HepG2 (cell line): ENCODE results near the gene TBC1D16. TPM values are rescaled to one million over a fixed set of nuclear protein-coding genes. Genes with fewer than 3 reads are reported as not detected.
A peak's percentile ranks its signal among the peaks of the same experiment; 100 is the strongest.

Experiments
- ATF2 ChIP-seq: sonication (generic); formaldehyde crosslinking; IDR thresholded peaks from 2 replicates; pipeline ENCODE4 v1.4.0; 2020; ENCODE audit warnings: missing genetic modification reagents
- DMAP1 ChIP-seq: IDR thresholded peaks from 2 replicates; pipeline ENCODE4 v1.6.1; 2016
- EP300 ChIP-seq, 3 experiments: sonication (generic) in 1 of 3; formaldehyde crosslinking in 1 of 3; IDR thresholded peaks; 2 replicates each; pipeline versions ENCODE4 v1.5.1 to v1.6.1; 2011 to 2020; ENCODE audit warnings: low read depth in 2 of 3, low read length in 2 of 3, borderline replicate concordance in 1 of 3, improper control_type of control experiment in 1 of 3, mild to moderate bottlenecking in 1 of 3, missing genetic modification reagents in 1 of 3, moderate library complexity in 1 of 3
- HDAC1 ChIP-seq: sonication (generic); formaldehyde crosslinking; IDR thresholded peaks from 2 replicates; pipeline ENCODE4 v1.5.1; 2020; ENCODE audit warnings: mild to moderate bottlenecking, missing genetic modification reagents
- KDM2A ChIP-seq: sonication (generic); formaldehyde crosslinking; IDR thresholded peaks from 2 replicates; pipeline ENCODE4 v1.4.0; 2020; ENCODE audit warnings: low read depth, missing genetic modification reagents, borderline replicate concordance
- NFIC ChIP-seq: IDR thresholded peaks from 2 replicates; pipeline ENCODE4 v1.6.1; 2012; ENCODE audit warnings: mild to moderate bottlenecking, low read length, inconsistent platforms
- ONECUT2 ChIP-seq: sonication (generic); formaldehyde crosslinking; IDR thresholded peaks from 2 replicates; pipeline ENCODE4 v1.4.0; 2020; ENCODE audit warnings: missing genetic modification reagents
- THAP11 ChIP-seq: IDR thresholded peaks from 2 replicates; pipeline ENCODE4 v1.6.1; 2016; ENCODE audit warnings: missing biosample characterization, missing genetic modification reagents
- YEATS4 ChIP-seq: sonication (generic); formaldehyde crosslinking; IDR thresholded peaks from 2 replicates; pipeline ENCODE4 v1.4.0; 2020; ENCODE audit warnings: missing genetic modification reagents, borderline replicate concordance
- ZNF263 ChIP-seq: sonication (generic); formaldehyde crosslinking; IDR thresholded peaks from 2 replicates; pipeline ENCODE4 v1.4.0; 2020; ENCODE audit warnings: missing genetic modification reagents
- ZNF296 ChIP-seq: sonication (generic); formaldehyde crosslinking; conservative IDR thresholded peaks from 2 replicates; pipeline ENCODE4 v1.5.0; 2020; ENCODE audit warnings: mild to moderate bottlenecking, missing genetic modification reagents
- ZNF337 ChIP-seq: sonication (generic); formaldehyde crosslinking; IDR thresholded peaks from 2 replicates; pipeline ENCODE4 v1.5.1; 2020; ENCODE audit warnings: missing genetic modification reagents, low read depth, mild to moderate bottlenecking, borderline replicate concordance
- ZNF451 ChIP-seq: sonication (generic); formaldehyde crosslinking; IDR thresholded peaks from 2 replicates; pipeline ENCODE4 v1.5.0; 2020; ENCODE audit warnings: mild to moderate bottlenecking, missing genetic modification reagents
- ZNF543 ChIP-seq: sonication (generic); formaldehyde crosslinking; IDR thresholded peaks from 2 replicates; pipeline ENCODE4 v1.4.0; 2020; ENCODE audit warnings: mild to moderate bottlenecking, missing genetic modification reagents
- ZNF570 ChIP-seq: sonication (generic); formaldehyde crosslinking; IDR thresholded peaks from 2 replicates; pipeline ENCODE4 v1.4.0; 2020; ENCODE audit warnings: mild to moderate bottlenecking, missing genetic modification reagents, borderline replicate concordance
- ZNF713 ChIP-seq: sonication (generic); formaldehyde crosslinking; IDR thresholded peaks from 2 replicates; pipeline ENCODE4 v1.4.0; 2020; ENCODE audit warnings: mild to moderate bottlenecking, missing genetic modification reagents
- ZNF780A ChIP-seq: sonication (generic); formaldehyde crosslinking; IDR thresholded peaks from 2 replicates; pipeline ENCODE4 v1.8.0; 2022; ENCODE audit warnings: mild to moderate bottlenecking, missing genetic modification reagents, moderate library complexity
- ZNF883 ChIP-seq: sonication (generic); formaldehyde crosslinking; IDR thresholded peaks from 2 replicates; pipeline ENCODE4 v1.5.1; 2020; ENCODE audit warnings: mild to moderate bottlenecking, missing genetic modification reagents; ENCODE audit errors: not compliant biosample characterization
- polyA plus RNA-seq, 8 experiments: library from polyadenylated mRNA; depleted of rRNA in 3 of 8; stranded (reverse) in 7 of 8; unstranded in 1 of 8; fragments of >200 nt; fragmentation: Illumina TruSeq in 4 of 8; extraction: Trizol in 4 of 8; gene quantifications; 2 replicates each; pipeline versions ENCODE4 v1.2.1 to v1.2.3, GENCODE V29; 2011 to 2016; ENCODE audit warnings: low read depth in 4 of 8, missing spikeins in 1 of 8, mixed read lengths in 1 of 8; ENCODE audit not compliant: insufficient read depth in 1 of 8
- total RNA-seq, 5 experiments: library from RNA; depleted of rRNA; stranded (reverse); fragments of >200 nt; fragmentation: Illumina TruSeq; extraction: Trizol; gene quantifications; 2 replicates each; pipeline ENCODE4 v1.2.3, GENCODE V29; 2016; ENCODE audit warnings: low read depth in 1 of 5
- TF ChIP-seq, protein P1 (sequence below): IDR thresholded peaks from 2 replicates; pipeline ENCODE4 v1.6.1; 2016; ENCODE audit warnings: control low read depth
- TF ChIP-seq, protein P2 (sequence below): sonication (generic); formaldehyde crosslinking; IDR thresholded peaks from 2 replicates; pipeline ENCODE4 v1.4.0; 2020; ENCODE audit warnings: missing genetic modification reagents, mild to moderate bottlenecking, borderline replicate concordance
- TF ChIP-seq, protein P3 (sequence below): sonication (generic); formaldehyde crosslinking; conservative IDR thresholded peaks from 2 replicates; pipeline ENCODE4 v1.4.0; 2020; ENCODE audit warnings: missing genetic modification reagents

Gene TBC1D16
- total and polyA plus RNA-seq, 2 of the 13 experiments (the other 11 are each of a cell fraction or from before 2014, with no cell fraction given), result 14.9 to 24.9 TPM

DNA sequence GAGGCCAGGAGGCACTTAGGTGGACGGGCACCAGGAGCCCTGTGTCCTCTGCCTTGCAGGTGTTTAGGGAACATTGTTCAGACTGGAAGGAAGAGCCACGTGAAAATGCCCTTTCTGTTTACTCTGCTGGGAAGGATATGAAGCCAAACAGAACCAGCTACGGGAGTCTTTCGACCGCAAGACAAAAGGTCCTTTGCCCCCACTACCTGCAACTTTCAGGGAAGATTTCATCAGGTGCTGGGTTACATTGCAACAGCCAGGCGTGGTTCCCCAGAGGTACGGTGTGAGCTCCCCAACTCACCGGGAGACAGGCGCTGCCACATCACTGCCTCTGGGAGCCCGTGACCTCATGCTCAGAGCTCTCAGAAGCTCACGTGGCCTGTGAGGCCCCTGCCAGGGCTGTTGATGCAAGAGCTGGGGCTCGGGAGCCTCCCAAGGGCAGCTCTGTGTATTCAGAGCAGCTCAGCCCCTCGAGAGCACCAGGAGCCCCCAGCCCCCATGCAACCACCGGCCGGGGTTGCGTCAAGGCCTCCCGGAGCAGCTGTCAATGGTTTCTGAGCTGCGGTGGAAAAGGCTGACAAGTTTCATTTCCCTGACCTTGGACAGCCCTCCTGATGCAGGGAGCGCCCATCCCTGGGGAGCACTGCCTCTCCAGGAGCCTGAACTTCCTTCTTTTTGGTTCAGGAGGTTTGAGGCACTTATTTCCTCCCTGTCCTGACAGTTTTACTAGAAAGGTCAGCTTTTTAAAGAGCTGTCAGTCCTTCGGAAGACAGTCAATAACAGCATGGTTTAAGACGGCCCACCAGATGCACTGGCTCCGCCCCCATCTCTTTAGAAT lies 42.1 kb downstream of the TBC1D16 start (continued):
- TF ChIP-seq ATF2 (CRISPR knock-in tag) (peak; percentile 100), ZNF263 (peak; percentile 100), NFIC (no peak), HDAC1 (CRISPR knock-in tag) (peak; percentile 99), EP300 (IDR thresholded peaks at IDR 0.05; ENCODE audit: low read depth in 2 of 2, low read length in 2 of 2) (peak; percentile 95 to 96), EP300 (CRISPR knock-in tag; IDR thresholded peaks at IDR 0.05; ENCODE audit: borderline replicate concordance) (peak; percentile 99), ZNF713 (peak; percentile 98), ZNF296 (CRISPR knock-in tag) (no peak; the same call in none of the 2 replicates), ZNF543 (CRISPR knock-in tag) (peak; percentile 96), ZNF883 (CRISPR knock-in tag) (peak; percentile 91), DMAP1 (peak; percentile 100), ZNF780A (CRISPR knock-in tag) (peak; percentile 95), ZNF337 (CRISPR knock-in tag) (peak; percentile 61; the same call in 1 of the 2 replicates), ONECUT2 (CRISPR knock-in tag) (no peak; the same call in 1 of the 2 replicates), ZNF570 (CRISPR knock-in tag) (0 out of 2 replicates have a peak, but pooled peaks have one; percentile 79), ZNF451 (CRISPR knock-in tag) (peak; percentile 98), YEATS4 (CRISPR knock-in tag) (peak; percentile 100), KDM2A (CRISPR knock-in tag) (peak; percentile 97), THAP11 (CRISPR knock-in tag) (peak; percentile 91)
- TF ChIP-seq, protein P1, sequence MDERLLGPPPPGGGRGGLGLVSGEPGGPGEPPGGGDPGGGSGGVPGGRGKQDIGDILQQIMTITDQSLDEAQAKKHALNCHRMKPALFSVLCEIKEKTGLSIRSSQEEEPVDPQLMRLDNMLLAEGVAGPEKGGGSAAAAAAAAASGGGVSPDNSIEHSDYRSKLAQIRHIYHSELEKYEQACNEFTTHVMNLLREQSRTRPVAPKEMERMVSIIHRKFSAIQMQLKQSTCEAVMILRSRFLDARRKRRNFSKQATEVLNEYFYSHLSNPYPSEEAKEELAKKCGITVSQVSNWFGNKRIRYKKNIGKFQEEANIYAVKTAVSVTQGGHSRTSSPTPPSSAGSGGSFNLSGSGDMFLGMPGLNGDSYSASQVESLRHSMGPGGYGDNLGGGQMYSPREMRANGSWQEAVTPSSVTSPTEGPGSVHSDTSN (CRISPR knock-in tag), result no peak; the same call in none of the 2 replicates
- TF ChIP-seq, protein P2, sequence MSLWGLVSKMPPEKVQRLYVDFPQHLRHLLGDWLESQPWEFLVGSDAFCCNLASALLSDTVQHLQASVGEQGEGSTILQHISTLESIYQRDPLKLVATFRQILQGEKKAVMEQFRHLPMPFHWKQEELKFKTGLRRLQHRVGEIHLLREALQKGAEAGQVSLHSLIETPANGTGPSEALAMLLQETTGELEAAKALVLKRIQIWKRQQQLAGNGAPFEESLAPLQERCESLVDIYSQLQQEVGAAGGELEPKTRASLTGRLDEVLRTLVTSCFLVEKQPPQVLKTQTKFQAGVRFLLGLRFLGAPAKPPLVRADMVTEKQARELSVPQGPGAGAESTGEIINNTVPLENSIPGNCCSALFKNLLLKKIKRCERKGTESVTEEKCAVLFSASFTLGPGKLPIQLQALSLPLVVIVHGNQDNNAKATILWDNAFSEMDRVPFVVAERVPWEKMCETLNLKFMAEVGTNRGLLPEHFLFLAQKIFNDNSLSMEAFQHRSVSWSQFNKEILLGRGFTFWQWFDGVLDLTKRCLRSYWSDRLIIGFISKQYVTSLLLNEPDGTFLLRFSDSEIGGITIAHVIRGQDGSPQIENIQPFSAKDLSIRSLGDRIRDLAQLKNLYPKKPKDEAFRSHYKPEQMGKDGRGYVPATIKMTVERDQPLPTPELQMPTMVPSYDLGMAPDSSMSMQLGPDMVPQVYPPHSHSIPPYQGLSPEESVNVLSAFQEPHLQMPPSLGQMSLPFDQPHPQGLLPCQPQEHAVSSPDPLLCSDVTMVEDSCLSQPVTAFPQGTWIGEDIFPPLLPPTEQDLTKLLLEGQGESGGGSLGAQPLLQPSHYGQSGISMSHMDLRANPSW (CRISPR knock-in tag), result peak; percentile 100
- TF ChIP-seq, protein P3, sequence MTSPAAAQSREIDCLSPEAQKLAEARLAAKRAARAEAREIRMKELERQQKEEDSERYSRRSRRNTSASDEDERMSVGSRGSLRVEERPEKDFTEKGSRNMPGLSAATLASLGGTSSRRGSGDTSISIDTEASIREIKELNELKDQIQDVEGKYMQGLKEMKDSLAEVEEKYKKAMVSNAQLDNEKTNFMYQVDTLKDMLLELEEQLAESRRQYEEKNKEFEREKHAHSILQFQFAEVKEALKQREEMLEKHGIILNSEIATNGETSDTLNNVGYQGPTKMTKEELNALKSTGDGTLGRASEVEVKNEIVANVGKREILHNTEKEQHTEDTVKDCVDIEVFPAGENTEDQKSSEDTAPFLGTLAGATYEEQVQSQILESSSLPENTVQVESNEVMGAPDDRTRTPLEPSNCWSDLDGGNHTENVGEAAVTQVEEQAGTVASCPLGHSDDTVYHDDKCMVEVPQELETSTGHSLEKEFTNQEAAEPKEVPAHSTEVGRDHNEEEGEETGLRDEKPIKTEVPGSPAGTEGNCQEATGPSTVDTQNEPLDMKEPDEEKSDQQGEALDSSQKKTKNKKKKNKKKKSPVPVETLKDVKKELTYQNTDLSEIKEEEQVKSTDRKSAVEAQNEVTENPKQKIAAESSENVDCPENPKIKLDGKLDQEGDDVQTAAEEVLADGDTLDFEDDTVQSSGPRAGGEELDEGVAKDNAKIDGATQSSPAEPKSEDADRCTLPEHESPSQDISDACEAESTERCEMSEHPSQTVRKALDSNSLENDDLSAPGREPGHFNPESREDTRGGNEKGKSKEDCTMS (CRISPR knock-in tag), result 0 out of 2 replicates have a peak, but pooled peaks have one; percentile 40
